Stimulated activated CD8-positive, alpha-beta memory T cell treated with anti-CD3 and anti-CD28 coated beads, Interleukin-4, amount 100 ng/mL, for 48 hours (primary cell): Measurements from ENCODE around the gene HSPA6.
"Not testable (repeated sequence)": the region's sequence is repeated elsewhere in the genome, so short reads cannot be mapped to it uniquely, and the experiment has no call there.

ENCODE experiments used
- DNase-seq: peaks from one replicate; pipeline ENCODE4 v3.0.0-alpha.2; 2020

Gene HSPA6

DNA sequence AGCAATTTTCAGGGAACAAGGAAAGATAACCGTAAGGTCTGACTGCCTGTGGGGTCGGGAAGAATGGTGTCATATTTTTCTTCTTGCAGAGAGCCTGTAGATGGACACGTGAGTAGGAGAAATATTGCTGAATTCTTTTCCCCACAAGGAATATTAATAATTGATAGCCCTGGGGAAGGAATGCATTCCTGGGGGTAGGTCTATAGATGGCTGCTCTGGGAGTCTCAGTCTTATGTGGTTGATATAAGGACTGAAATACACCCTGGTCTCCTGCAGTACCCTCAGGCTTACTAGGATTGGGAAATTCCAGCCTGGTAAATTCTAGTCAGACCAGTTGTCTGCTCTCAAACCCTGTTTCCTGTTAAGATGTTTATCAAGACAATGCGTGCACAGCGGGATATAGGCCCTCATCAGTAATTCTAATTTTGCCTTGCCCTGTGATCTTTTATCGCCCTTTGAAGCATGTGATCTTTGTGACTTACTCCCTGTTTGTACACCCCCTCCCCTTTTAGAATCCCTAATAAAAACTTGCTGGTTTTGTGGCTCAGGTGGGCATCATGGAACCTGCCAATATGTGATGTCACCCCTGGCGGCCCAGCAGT is 12.8 kb downstream of the HSPA6 start:
- not testable (repeated sequence) for DNase-seq

DNA sequence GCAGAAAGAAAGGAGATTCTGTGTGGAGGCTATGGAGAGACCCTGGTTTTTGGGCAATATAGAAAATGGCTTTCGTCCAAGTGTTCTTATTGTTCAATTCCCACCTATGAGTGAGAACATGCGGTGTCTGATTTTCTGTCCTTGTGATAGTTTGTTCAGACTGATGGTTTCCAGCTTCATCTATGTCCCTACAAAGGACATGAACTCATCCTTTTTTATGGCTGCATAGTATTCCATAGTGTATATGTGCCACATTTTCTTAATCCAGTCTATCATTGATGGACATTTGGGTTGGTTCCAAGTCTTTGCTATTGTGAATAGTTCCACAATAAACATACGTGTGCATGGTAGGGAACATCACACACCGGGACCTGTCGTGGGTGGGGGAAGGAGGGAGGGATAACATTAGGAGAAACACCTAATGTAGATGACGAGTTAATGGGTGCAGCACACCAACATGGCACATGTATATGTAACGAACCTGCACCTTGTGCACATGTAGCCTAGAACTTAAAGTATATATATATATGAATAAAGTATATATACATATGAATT is 14.7 kb downstream of the HSPA6 start:
- DNase-seq = not testable (repeated sequence)

DNA sequence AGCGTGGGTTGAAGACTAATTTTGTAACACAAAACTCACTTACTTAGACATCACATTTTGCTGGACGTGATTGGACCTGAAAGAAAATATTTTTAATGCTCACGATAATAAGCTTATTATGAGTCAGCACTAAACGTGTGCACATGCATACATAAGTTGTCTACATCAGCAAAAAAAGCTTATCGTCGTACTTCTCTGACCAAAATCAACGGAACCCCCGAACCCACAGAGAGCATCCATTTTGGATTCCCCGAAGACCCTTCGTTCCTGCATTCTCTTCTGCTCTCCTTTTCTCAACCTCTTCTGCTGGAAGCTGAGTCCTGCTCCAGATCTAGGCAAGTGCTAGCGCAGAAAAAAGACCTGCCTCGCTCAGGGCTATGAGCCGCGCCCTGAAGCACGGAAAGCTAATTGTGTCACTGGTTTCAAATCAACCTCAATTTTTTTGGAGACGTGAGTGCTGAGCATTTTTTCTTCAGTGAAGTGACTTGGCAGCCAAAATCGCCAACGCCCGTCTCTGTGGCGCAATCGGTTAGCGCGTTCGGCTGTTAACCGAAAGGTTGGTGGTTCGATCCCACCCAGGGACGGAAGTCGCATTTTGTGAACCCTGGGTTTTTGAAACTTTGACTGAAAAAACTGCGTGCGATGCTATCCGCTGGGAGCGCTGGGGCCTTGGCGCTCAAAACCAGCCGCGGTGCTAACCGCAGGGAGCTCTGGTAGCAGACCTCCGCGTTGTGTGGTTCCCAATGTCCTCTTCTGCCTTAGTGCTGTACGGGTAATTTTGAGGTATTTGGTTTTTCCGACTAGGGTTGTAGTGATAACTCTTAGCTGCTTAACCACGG is 15.6 kb downstream of the HSPA6 start:
- peak; percentile 100 for DNase-seq

- peak; percentile 59 for DNase-seq
Measured at GRCh38 chr1:161540570-161540960, 16.2 kb downstream of the HSPA6 start.

DNA sequence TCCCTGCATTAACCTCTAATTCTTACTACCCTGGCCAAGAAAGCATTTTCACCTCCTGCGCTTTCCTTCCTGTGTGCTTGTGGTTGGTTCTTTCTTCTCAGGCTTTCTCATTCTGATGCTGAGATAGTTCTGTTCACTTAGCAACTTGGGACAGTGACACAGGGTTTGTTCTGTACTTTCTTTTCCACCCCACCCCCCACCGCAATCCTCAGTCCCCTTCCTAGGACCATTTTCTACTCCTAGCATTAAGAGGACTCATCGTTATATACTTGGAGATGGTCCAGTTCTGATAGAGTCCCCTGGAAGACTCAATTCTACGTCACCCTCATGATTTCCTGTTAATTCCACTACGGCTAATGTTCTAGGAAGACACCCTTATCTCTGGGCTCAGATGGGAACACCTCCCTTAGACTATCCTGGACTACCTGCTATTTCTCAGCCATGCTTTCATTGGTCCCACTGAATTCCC is 17.8 kb downstream of the HSPA6 start:
- DNase-seq = peak; percentile 71

DNA sequence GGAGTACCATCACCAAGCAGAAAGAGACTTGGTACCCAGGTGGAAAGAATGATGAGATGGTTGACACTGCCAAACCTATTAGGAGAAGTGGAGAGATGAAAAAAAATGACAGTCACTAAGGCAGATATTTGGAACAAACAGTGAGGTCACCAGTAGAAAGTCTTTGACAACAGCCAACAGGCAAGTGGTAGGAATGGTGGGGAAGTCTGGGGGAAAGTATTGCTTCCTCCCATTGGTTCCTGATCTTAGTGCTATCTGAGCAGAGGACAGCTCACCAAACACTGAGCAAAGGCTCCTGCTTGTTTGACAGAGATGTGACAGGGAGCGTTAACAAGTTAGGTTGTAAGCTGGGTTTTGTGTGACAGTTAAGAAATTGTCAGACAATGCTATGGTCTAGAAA is 18.8 kb downstream of the HSPA6 start:
- DNase-seq = not testable (repeated sequence)

- DNase-seq = not testable (repeated sequence)
Measured at GRCh38 chr1:161545005-161545731, 20.8 kb downstream of the HSPA6 start.

DNA sequence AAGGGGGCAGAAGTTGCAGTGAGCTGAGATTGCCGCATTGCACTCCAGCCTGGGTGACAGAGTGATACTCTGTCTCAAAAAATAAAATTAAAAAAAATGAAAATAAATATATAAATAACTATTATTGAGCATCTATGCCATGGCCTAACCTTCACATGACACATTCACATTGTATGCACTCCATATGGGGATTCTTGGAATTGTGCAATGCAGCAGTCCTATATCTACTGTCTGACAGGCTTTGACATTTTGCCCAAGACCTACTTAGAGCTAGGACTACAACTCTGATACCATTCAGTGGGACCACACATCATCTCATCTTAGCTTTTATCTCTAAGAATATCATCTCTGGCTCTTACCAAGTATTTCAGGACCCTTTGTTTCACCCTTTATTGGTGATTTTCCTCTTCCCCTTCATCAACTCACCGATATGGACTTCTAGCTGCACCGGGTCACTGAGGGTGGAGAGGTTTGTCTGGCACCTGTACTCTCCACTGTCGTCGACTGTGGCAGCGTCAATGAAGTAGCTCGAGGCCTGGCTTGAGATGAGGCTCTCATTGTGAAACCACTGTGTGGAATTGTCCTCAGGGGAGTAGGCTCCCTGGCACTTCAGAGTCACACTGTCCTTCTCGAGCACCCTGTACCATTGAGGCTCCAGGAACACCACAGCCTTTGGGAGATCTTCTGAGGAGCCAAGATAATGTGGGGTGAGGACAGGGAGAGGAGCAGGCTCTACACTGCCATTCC is 23.8 kb downstream of the HSPA6 start:
- not testable (repeated sequence) for DNase-seq

DNA sequence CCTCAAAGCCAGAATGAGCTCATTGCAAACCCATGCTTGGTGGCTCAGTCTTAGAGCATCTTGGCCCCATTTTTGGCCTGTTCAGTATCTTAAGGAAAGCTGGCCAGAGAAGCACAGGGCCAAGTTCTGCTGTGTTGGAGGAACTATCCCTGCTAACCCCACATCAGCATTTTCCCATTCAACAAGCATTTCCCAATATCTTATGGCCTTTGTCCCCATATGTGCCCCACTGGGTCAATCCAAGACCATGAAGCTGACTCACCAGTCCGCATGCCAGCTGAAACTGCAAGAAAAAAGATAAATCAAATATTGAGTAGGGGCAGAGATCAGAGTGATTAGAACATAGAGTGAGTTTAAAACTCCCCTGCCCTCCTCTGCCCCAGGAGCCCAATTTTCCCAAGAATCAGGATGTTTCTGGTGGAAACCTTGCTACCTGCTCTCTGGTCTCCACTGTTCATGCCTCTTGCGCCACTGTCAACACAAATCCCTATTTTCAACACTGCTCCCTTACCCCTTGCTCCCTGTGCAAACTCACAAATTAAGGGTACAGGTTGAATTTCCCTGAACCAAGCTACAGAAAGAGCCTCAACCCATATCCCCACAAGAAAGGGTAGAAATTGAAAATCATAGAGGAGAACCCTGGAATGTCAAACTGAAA is 24.5 kb downstream of the HSPA6 start:
- not testable (repeated sequence) for DNase-seq

GRCh38 chr1:161549652-161550051 is 25.3 kb downstream of the HSPA6 start, which contains the start of gene FCGR3A:
FCGR3A (minus strand) TSS chr1:161549818; CDS start chr1:161549736, 82 bp downstream.
- DNase-seq = no peak

GRCh38 chr1:161550942-161551341 is 26.6 kb downstream of the HSPA6 start:
- DNase-seq = not testable (repeated sequence)

DNA sequence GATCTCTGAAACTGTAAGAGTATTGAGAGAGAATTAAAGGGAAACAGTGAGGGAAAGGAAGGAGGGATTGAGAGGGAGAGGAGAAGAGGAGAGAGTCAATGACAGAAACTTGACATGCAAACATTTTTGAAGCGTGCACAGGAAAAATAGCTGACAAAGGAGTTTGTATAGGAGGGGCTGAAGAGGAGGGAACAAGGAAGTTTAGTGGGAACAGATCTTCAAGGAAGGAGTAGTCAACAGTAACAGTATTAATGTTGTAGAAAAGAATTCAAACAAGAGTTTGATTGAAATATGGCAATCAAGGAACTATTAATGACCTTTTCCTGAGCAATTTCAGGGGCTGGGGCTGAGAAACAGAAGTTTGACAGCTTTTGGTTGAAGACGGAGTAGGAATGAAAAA is 29.3 kb downstream of the HSPA6 start:
- not testable (repeated sequence) for DNase-seq

- DNase-seq = not testable (repeated sequence)
Measured at GRCh38 chr1:161554340-161554739, 30.0 kb downstream of the HSPA6 start.

GRCh38 chr1:161554815-161555417 is 30.6 kb downstream of the HSPA6 start:
- DNase-seq = not testable (repeated sequence)

GRCh38 chr1:161556143-161556542 is 31.8 kb downstream of the HSPA6 start:
- not testable (repeated sequence) for DNase-seq

GRCh38 chr1:161556990-161557389 is 32.6 kb downstream of the HSPA6 start:
- DNase-seq = not testable (repeated sequence)

- not testable (repeated sequence) for DNase-seq
Measured at GRCh38 chr1:161557506-161558450, 33.4 kb downstream of the HSPA6 start.

- not testable (repeated sequence) for DNase-seq
Measured at GRCh38 chr1:161560960-161561715, 36.8 kb downstream of the HSPA6 start.

GRCh38 chr1:161562441-161562840 is 38.1 kb downstream of the HSPA6 start:
- not testable (repeated sequence) for DNase-seq
